ENCODE measurements around the gene GPC6. TPM values are rescaled to one million over a fixed set of nuclear protein-coding genes. Genes with fewer than 3 reads are reported as not detected.

The GPC6 gene
- polyA plus RNA-seq, 3 donors = 54.9 to 59.5 (median 55.3) TPM

GRCh38 chr13:93771782-93772181, 545.2 kb downstream of the GPC6 start:
- no peak for DNase-seq

- no peak for DNase-seq
Measured at GRCh38 chr13:93774506-93774905, 547.9 kb downstream of the GPC6 start.

GRCh38 chr13:93775027-93775426, 548.4 kb downstream of the GPC6 start:
- DNase-seq = no peak

GRCh38 chr13:93775507-93776108, 549.0 kb downstream of the GPC6 start:
- DNase-seq = no peak

GRCh38 chr13:93776936-93777335, 550.3 kb downstream of the GPC6 start:
- no peak for DNase-seq

- no peak for DNase-seq
Measured at GRCh38 chr13:93777504-93777903, 550.9 kb downstream of the GPC6 start.

GRCh38 chr13:93778548-93778947, 551.9 kb downstream of the GPC6 start:
- DNase-seq = no peak

- no peak for DNase-seq
Measured at GRCh38 chr13:93784191-93784590, 557.6 kb downstream of the GPC6 start.

- DNase-seq = no peak
Measured at GRCh38 chr13:93786846-93787489, 560.4 kb downstream of the GPC6 start.

GRCh38 chr13:93788456-93788855, 561.8 kb downstream of the GPC6 start:
- no peak for DNase-seq

GRCh38 chr13:93789058-93789457, 562.5 kb downstream of the GPC6 start:
- no peak for DNase-seq

- DNase-seq = no peak
Measured at GRCh38 chr13:93794197-93794885, 567.7 kb downstream of the GPC6 start.

- no peak for DNase-seq
Measured at GRCh38 chr13:93797463-93797862, 570.9 kb downstream of the GPC6 start.

GRCh38 chr13:93800342-93800741, 573.7 kb downstream of the GPC6 start:
- DNase-seq = no peak

- no peak for DNase-seq
Measured at GRCh38 chr13:93805736-93806135, 579.1 kb downstream of the GPC6 start.

GRCh38 chr13:93806861-93807260, 580.3 kb downstream of the GPC6 start:
- no peak for DNase-seq

GRCh38 chr13:93810264-93810663, 583.7 kb downstream of the GPC6 start:
- no peak for DNase-seq

GRCh38 chr13:93811071-93811737, 584.6 kb downstream of the GPC6 start:
- no peak for DNase-seq

GRCh38 chr13:93811738-93812112, 585.1 kb downstream of the GPC6 start:
- no peak for DNase-seq

- DNase-seq = no peak
Measured at GRCh38 chr13:93814658-93815057, 588.1 kb downstream of the GPC6 start.

GRCh38 chr13:93818345-93818744, 591.7 kb downstream of the GPC6 start:
- no peak for DNase-seq

GRCh38 chr13:93819331-93819890, 592.8 kb downstream of the GPC6 start:
- no peak for DNase-seq

- DNase-seq = no peak
Measured at GRCh38 chr13:93824286-93824685, 597.7 kb downstream of the GPC6 start.

Data from renal pelvis (tissue), 4 donors.